ENCODE data around the gene RASGEF1B. TPM values are rescaled to one million over a fixed set of nuclear protein-coding genes. Genes with fewer than 3 reads are reported as not detected.

The RASGEF1B gene
- total and polyA plus RNA-seq, 2 of the 13 experiments (the other 11 are each of a cell fraction or from before 2014, with no cell fraction given), result 0.04 TPM

DNA sequence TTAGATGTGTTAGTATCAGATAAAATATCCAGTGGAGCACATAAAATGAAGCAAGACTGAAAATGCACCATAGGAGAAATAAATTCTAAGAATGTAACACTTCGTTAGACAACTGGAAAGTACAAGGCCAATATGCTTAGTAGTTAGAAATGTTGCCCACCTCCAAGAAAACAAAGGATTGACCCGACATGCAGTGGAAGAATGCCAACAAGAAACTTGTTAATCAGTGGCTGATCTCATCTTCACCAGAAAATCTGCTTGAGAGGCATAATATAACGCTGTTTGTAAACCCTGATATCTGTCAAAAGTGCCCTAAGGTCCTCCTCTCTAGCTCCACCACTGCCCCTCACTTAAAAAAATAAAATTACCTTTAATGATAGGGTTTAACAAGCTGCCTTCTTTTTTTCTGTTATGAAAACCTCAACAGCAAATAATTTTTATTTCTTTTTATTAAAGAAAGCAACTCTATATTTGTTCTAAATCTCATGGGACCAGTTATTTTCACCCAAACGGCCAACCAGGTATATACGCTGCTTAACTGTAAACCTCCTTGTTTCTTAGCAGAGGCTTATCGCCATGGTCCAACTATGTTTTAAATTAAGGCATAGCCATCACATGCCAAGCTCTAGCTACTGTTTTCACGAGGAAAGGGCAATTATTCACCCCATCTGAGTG is 1.8 kb downstream of the RASGEF1B start:
- no peak overlapping the region for H3K27ac ChIP-seq (ENCODE audit: extremely low read length, insufficient read depth, low read length)
- no peak overlapping the region for H2AFZ ChIP-seq (ENCODE audit: low read length)
- H3K4me3 ChIP-seq (replicated peaks in 1 of 3; ENCODE audit: insufficient read depth in 1 of 3, low read depth in 2 of 3, low read length in 3 of 3), result no peak overlapping the region
- no peak overlapping the region for H3K9ac ChIP-seq (ENCODE audit: insufficient read depth, low read depth, low read length)
- no peak for FAIRE-seq
- no peaks in the 10 kb centered on the region for H3K9me3 ChIP-seq (ENCODE audit: low read length)
- H3K4me2 ChIP-seq (ENCODE audit: low read depth, low read length), result no peak overlapping the region
- in situ Hi-C loops (cut with HindIII; ENCODE audit: extremely low pct_ligation_motif_present, low pct_unique_long_range_greater_than_20kb) (loop anchor here (5.0 kb wide), 2 partner anchors 372 to 732 kb away; no protein-coding TSS in a partner anchor), intact Hi-C loops (cut with micrococcal nuclease; ENCODE audit: unreplicated experiment) (no loop called here)
- ChIA-PET CTCF (ENCODE audit: low intra/inter-chr PET ratio, low total read pairs) (interaction anchor here (2.0 kb wide), 1 partner anchor 732 kb away, joined by 6 read pairs; no protein-coding TSS in a partner anchor), POLR2A (no interaction called here)
- H3K79me2 ChIP-seq (ENCODE audit: insufficient read depth, low read length), result no peaks in the 10 kb centered on the region
- peaks cover 18% of the 10 kb centered on the region for H3K4me1 ChIP-seq (ENCODE audit: insufficient read depth, low read length)
- TF ChIP-seq RBM39 (IDR thresholded peaks at IDR 0.05; ENCODE audit: low read depth, low read length, poor library complexity, severe bottlenecking) (no peak), HES4 (CRISPR knock-in tag; IDR thresholded peaks at IDR 0.05; ENCODE audit: borderline replicate concordance) (no peak), SAP130 (CRISPR knock-in tag; IDR thresholded peaks at IDR 0.05; ENCODE audit: low read depth) (no peak), ZNF678 (CRISPR knock-in tag; IDR thresholded peaks at IDR 0.05) (no peak), EHMT2 (IDR thresholded peaks at IDR 0.05; ENCODE audit: borderline replicate concordance, low read depth, low read length) (no peak), ZNF703 (CRISPR knock-in tag; IDR thresholded peaks at IDR 0.05; ENCODE audit: borderline replicate concordance) (no peak), ZNF354B (CRISPR knock-in tag; IDR thresholded peaks at IDR 0.05) (no peak)
- no peaks in the 10 kb centered on the region for H4K20me1 ChIP-seq (ENCODE audit: insufficient read depth, low read length)
- peaks cover 4 to 18% of the 10 kb centered on the region in 2 experiments for H3K27me3 ChIP-seq (ENCODE audit: control insufficient read depth in 1 of 2, insufficient read depth in 2 of 2, low read length in 2 of 2)
- BruUV-seq (replicated peaks), result no TSS peak
- H3K36me3 ChIP-seq (replicated peaks in 1 of 2; ENCODE audit: control insufficient read depth in 1 of 2, insufficient read depth in 2 of 2, low read length in 2 of 2), result no peaks in the 10 kb centered on the region
- no peak for DNase-seq (ENCODE audit: low spot score)
- no peak for ATAC-seq
- 15% methylated on average over 7 of the region's 7 CpGs for WGBS (ENCODE audit: low lambda C conversion rate)

GRCh38 chr4:81468678-81469077 is 3.0 kb downstream of the RASGEF1B start:
- Histone ChIP-seq H3K4me2 (ENCODE audit: low read depth, low read length) (no peak overlapping the region), H4K20me1 (ENCODE audit: insufficient read depth, low read length) (no peaks in the 10 kb centered on the region), H3K4me1 (ENCODE audit: insufficient read depth, low read length) (peaks cover 18% of the 10 kb centered on the region), H2AFZ (ENCODE audit: low read length) (no peak overlapping the region), H3K9me3 (ENCODE audit: low read length) (no peaks in the 10 kb centered on the region), H3K36me3 (replicated peaks in 1 of 2; ENCODE audit: control insufficient read depth in 1 of 2, insufficient read depth in 2 of 2, low read length in 2 of 2) (no peaks in the 10 kb centered on the region), H3K4me3 (replicated peaks in 1 of 3; ENCODE audit: insufficient read depth in 1 of 3, low read depth in 2 of 3, low read length in 3 of 3) (no peak overlapping the region), H3K27ac (ENCODE audit: extremely low read length, insufficient read depth, low read length) (no peak overlapping the region), H3K79me2 (ENCODE audit: insufficient read depth, low read length) (no peaks in the 10 kb centered on the region), H3K27me3 (ENCODE audit: control insufficient read depth in 1 of 2, insufficient read depth in 2 of 2, low read length in 2 of 2) (peaks cover 4 to 18% of the 10 kb centered on the region in 2 experiments), H3K9ac (ENCODE audit: insufficient read depth, low read depth, low read length) (no peak overlapping the region)
- in situ Hi-C loops (cut with HindIII; ENCODE audit: extremely low pct_ligation_motif_present, low pct_unique_long_range_greater_than_20kb), result loop anchor here (5.0 kb wide), 1 partner anchor 734 kb away; no protein-coding TSS in a partner anchor
- DNase-seq (ENCODE audit: low spot score), result no peak
- POLR2A ChIA-PET, result no interaction called here
- TF ChIP-seq TAF15 (IDR thresholded peaks at IDR 0.05; ENCODE audit: low read depth, low read length, poor library complexity, severe bottlenecking), result no peak
- CTCF ChIA-PET (ENCODE audit: low intra/inter-chr PET ratio, low total read pairs), result interaction anchor here (1.0 to 3.2 kb wide), 5 partner anchors 63 to 800 kb away, joined by 3 to 41 read pairs (median 7); no protein-coding TSS in a partner anchor
- 20% methylated on average over 2 of the region's 2 CpGs for WGBS (ENCODE audit: low lambda C conversion rate)
- no TSS peak for BruUV-seq (replicated peaks)
- intact Hi-C loops (cut with micrococcal nuclease; ENCODE audit: unreplicated experiment), result no loop called here
- ATAC-seq, result no peak
- FAIRE-seq, result no peak

Data from HepG2 (cell line).